ENCODE data around the gene CHIC2. TPM values are rescaled to one million over a fixed set of nuclear protein-coding genes. Genes with fewer than 3 reads are reported as not detected.

CHIC2 gene
- total and polyA plus RNA-seq, 2 of the 4 experiments (the other 2 are of a cell fraction) = 20.4 to 26.3 TPM

DNA sequence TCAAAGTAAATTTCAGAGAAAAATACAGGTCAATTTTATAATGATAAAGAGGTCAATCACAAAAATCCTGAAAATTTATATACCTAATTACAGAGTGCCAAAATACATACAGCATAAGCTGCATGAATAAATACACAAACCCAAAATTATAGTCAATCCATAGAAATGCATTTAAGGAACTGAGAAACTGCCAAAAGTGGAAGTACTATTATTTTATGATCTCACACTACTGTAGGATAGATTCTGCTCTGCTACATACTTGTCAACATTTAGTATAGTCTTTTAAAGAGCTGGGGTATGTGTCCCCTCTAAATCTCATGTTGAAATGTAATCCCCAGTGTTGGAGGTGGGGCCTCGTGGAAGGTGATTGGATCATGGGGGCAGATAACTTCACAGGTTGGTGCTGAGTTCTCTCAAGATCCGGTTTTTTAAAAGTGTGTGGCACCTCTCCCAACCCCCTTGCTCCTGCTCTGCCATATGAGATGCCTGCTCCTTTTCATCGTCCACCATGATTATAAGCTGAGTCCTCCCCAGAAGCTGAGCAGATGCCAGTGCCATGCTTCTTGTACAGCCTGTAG, 31.8 kb downstream of the CHIC2 start:
- peaks cover 32% of the 10 kb centered on the region for H4K20me1 ChIP-seq (ENCODE audit: insufficient read depth, low read length)
- H3K79me1 ChIP-seq (ENCODE audit: low read depth in 1 of 2, low read length in 2 of 2) = peaks cover 13 to 53% of the 10 kb centered on the region in 2 experiments
- H2AFZ ChIP-seq (replicated peaks; ENCODE audit: low read length, poor library complexity) = no peak overlapping the region
- no peak overlapping the region for H3K4me2 ChIP-seq (ENCODE audit: low read depth, low read length)
- H3K18ac ChIP-seq (ENCODE audit: low read depth, low read length) = no peak overlapping the region
- peaks cover 3% of the 10 kb centered on the region; the same call in 1 of the 2 replicates for H3K4me1 ChIP-seq (ENCODE audit: control insufficient read depth, insufficient read depth, low read length)
- H3K4me3 ChIP-seq (ENCODE audit: insufficient read depth, low read depth, low read length) = no peak overlapping the region
- H4K8ac ChIP-seq (ENCODE audit: low read depth in 2 of 2, low read length in 2 of 2) = no peak overlapping the region
- DNase-seq (no peak), ATAC-seq (ENCODE audit: low read depth) (no peak)
- no peak overlapping the region for H2BK5ac ChIP-seq (ENCODE audit: low read depth, low read length, poor library complexity, severe bottlenecking)
- dilution Hi-C loops (cut with HindIII; ENCODE audit: low sequenced_read_pairs, unreplicated experiment) (no loop called here), in situ Hi-C loops (cut with MboI; ENCODE audit: low sequenced_read_pairs) (no loop called here), intact Hi-C loops (cut with micrococcal nuclease) (no loop called here)
- no peak overlapping the region for H4K5ac ChIP-seq (ENCODE audit: low read depth, low read length)
- H2BK15ac ChIP-seq (ENCODE audit: low read depth, low read length) = no peak overlapping the region
- no peak overlapping the region for H3K23ac ChIP-seq (ENCODE audit: low read depth, low read length)
- 75% methylated on average over 1 of the region's 3 CpGs; no CpG with 5 or more reads in 1 of the 2 experiments for WGBS, 2 experiments (ENCODE audit: extremely low coverage in 2 of 2, insufficient read length in 1 of 2)
- H2BK20ac ChIP-seq (ENCODE audit: low read depth, low read length) = no peak overlapping the region
- no peaks in the 10 kb centered on the region for H3K27me3 ChIP-seq (ENCODE audit: control insufficient read depth, insufficient read depth, low read length)
- H3K14ac ChIP-seq (replicated peaks; ENCODE audit: low read depth, low read length) = no peak overlapping the region
- H3K9me1 ChIP-seq (ENCODE audit: insufficient read depth, low read length) = peaks cover 10% of the 10 kb centered on the region; the same call in 1 of the 2 replicates
- no peak overlapping the region for H3K56ac ChIP-seq (ENCODE audit: extremely low read depth, insufficient read depth, low read length)
- H4K91ac ChIP-seq (ENCODE audit: insufficient read depth, low read depth, low read length) = no peak overlapping the region
- H2AK9ac ChIP-seq (replicated peaks; ENCODE audit: low read depth, low read length, poor library complexity) = no peak overlapping the region
- CTCF ChIA-PET = interaction anchor here (0.6 kb wide), 1 partner anchor 133 kb away, joined by 5 read pairs; no protein-coding TSS in a partner anchor
- H3K36me3 ChIP-seq (ENCODE audit: control insufficient read depth, insufficient read depth, low read length) = peaks cover 6% of the 10 kb centered on the region
- H3K9me3 ChIP-seq (ENCODE audit: control insufficient read depth, insufficient read depth, low read length) = no peaks in the 10 kb centered on the region
- BruUV-seq (replicated peaks) = no TSS peak
- H2BK120ac ChIP-seq (ENCODE audit: low read depth, low read length) = no peak overlapping the region
- no peak overlapping the region for H3K9ac ChIP-seq (ENCODE audit: low read depth, low read length)
- no peak overlapping the region for H3K27ac ChIP-seq (ENCODE audit: insufficient read depth, low read length)
- POLR2A ChIA-PET (ENCODE audit: unreplicated experiment) = no interaction called here
- H3K4ac ChIP-seq (ENCODE audit: low read depth, low read length) = no peak overlapping the region
- TF ChIP-seq POLR2A (IDR thresholded peaks at IDR 0.05; ENCODE audit: low read depth, low read length) = no peak
- TF ChIP-seq FOS (IDR thresholded peaks at IDR 0.05; ENCODE audit: low read depth, low read length) = no peak
- no peak for TF ChIP-seq MAZ (IDR thresholded peaks at IDR 0.05; ENCODE audit: borderline replicate concordance, low read depth, low read length)
- TF ChIP-seq CHD1 (IDR thresholded peaks at IDR 0.05; ENCODE audit: low read depth, low read length) = no peak
- TF ChIP-seq MAFK (IDR thresholded peaks at IDR 0.05; ENCODE audit: low read depth, low read length) = no peak
- TF ChIP-seq, protein P1, sequence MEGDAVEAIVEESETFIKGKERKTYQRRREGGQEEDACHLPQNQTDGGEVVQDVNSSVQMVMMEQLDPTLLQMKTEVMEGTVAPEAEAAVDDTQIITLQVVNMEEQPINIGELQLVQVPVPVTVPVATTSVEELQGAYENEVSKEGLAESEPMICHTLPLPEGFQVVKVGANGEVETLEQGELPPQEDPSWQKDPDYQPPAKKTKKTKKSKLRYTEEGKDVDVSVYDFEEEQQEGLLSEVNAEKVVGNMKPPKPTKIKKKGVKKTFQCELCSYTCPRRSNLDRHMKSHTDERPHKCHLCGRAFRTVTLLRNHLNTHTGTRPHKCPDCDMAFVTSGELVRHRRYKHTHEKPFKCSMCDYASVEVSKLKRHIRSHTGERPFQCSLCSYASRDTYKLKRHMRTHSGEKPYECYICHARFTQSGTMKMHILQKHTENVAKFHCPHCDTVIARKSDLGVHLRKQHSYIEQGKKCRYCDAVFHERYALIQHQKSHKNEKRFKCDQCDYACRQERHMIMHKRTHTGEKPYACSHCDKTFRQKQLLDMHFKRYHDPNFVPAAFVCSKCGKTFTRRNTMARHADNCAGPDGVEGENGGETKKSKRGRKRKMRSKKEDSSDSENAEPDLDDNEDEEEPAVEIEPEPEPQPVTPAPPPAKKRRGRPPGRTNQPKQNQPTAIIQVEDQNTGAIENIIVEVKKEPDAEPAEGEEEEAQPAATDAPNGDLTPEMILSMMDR (conservative IDR thresholded peaks at IDR 0.05; ENCODE audit: low read depth, low read length) = no peak
- TF ChIP-seq, protein P2, sequence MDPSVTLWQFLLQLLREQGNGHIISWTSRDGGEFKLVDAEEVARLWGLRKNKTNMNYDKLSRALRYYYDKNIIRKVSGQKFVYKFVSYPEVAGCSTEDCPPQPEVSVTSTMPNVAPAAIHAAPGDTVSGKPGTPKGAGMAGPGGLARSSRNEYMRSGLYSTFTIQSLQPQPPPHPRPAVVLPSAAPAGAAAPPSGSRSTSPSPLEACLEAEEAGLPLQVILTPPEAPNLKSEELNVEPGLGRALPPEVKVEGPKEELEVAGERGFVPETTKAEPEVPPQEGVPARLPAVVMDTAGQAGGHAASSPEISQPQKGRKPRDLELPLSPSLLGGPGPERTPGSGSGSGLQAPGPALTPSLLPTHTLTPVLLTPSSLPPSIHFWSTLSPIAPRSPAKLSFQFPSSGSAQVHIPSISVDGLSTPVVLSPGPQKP (IDR thresholded peaks at IDR 0.05; ENCODE audit: borderline replicate concordance, low read depth, low read length) = no peak
- TF ChIP-seq BHLHE40 (IDR thresholded peaks at IDR 0.05; ENCODE audit: low read depth, low read length) = no peak
- no peak for TF ChIP-seq RFX5 (IDR thresholded peaks at IDR 0.05; ENCODE audit: low read depth, low read length)
- TF ChIP-seq SMC3 (IDR thresholded peaks at IDR 0.05; ENCODE audit: low read depth, low read length) = no peak
- TF ChIP-seq RCOR1 (IDR thresholded peaks at IDR 0.05; ENCODE audit: insufficient replicate concordance, low read length) = no peak
- TF ChIP-seq NFE2L2 (IDR thresholded peaks at IDR 0.05; ENCODE audit: low read depth, low read length) = no peak
- no peak for TF ChIP-seq RAD21 (IDR thresholded peaks at IDR 0.05; ENCODE audit: low read length)
- H2AK5ac ChIP-seq (ENCODE audit: low read depth, low read length) = no peak overlapping the region
